HG02852 (cell line): Measurements from ENCODE around the gene GRM4.
A peak's percentile ranks its signal among the peaks of the same experiment; 100 is the strongest.
"Not testable (repeated sequence)": the region's sequence is repeated elsewhere in the genome, so short reads cannot be mapped to it uniquely, and the experiment has no call there.

ENCODE experiments used
- ATAC-seq: cut with Tn5 transposase; IDR thresholded peaks from one replicate; pipeline ENCODE4 v1.9.1; 2021; ENCODE audit warnings: mild to moderate bottlenecking, moderate library complexity; ENCODE audit not compliant: unreplicated experiment

Gene GRM4

DNA sequence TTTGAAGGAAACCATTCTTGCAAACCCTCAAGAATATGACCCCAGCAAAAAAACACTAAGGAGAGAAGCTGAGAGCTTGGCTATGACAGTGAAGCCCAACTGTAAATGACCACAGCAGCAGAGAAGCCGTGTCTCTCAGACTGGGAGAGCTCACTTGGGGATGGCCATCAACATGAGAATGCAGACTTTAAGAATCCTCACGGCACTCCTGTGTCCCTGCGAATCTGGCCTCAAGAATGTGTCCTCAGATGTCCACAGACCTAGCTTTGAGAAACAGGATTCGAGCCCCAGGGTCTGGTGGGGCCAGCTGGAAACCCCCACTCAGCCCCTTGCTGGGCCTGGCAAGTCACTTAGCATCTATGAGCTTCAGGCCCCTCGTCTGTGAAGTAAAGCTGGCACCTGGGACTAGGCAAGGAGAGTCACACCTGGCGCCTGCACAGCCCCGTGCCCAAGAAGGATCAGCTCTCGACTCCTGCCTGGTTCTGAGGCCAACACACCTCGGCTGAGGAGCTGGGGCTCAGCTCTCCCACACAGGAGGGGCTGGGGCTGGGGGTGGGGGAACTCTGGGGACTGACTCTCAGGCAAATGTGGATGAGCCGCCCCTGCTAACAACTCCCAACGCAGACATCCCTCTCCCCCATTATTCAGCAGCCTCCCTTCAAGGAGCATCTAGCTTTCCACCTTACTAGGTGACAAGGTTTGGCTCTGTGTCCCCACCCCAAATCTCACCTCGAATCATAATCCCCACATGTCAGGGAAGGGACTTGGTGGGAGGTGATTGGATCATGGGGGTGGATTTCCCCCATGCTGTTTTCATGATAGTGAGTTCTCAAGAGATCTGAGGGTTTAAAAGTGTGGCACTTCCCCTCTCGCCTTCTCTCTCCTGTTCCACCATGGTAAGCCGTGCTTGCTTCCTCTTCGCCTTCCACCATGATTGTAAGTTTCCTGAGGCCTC lies 97.7 kb downstream of the GRM4 start:
- no peak for ATAC-seq

- no peak for ATAC-seq
Measured at GRCh38 chr6:34046617-34047016, 99.3 kb downstream of the GRM4 start.

GRCh38 chr6:34045771-34046170 lies 100.1 kb downstream of the GRM4 start:
- ATAC-seq: no peak

GRCh38 chr6:34044945-34045595 lies 100.8 kb downstream of the GRM4 start:
- ATAC-seq: no peak

DNA sequence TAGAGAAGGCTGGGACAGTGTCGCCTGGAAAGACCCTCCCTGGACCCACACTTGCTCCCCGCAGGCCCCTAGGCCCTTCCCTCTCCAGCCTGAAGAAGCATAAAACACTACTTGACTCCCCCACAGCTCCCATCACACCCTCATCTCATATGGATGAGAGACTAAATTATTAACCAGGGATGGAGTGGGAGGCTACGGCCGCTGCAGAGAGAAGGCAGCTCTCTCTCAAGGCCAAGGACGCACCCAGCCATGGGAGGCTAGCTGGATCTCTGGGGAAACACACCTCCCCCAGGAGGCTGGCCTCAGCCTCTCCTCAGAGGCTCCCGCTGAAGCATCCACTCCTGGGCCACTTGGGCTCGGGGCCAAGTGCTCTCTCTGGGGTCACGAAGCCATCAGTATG lies 102.5 kb downstream of the GRM4 start:
- no peak for ATAC-seq

GRCh38 chr6:34041998-34042397 lies 103.9 kb downstream of the GRM4 start:
- ATAC-seq: not testable (repeated sequence)

DNA sequence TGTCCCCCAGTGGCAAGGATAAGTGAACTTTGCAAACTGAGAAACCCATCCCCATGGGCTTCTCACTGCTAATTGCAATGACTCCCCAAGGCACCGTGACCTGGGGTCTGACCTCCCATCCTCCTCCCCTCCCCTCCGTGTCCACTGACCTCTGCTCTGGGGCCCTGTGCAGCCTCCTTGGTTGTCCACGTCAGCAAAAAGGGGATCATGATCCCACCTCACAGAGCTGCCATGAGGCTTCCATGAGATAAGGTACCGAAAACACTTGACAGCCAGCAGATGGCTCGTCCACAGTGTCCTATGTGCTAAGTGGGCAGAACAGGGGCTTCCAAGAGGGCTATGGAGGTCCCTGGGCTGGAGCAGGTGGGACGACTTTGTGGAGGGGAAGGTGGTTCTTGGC lies 104.5 kb downstream of the GRM4 start:
- no peak for ATAC-seq

- no peak for ATAC-seq
Measured at GRCh38 chr6:34039943-34040342, 105.9 kb downstream of the GRM4 start.

DNA sequence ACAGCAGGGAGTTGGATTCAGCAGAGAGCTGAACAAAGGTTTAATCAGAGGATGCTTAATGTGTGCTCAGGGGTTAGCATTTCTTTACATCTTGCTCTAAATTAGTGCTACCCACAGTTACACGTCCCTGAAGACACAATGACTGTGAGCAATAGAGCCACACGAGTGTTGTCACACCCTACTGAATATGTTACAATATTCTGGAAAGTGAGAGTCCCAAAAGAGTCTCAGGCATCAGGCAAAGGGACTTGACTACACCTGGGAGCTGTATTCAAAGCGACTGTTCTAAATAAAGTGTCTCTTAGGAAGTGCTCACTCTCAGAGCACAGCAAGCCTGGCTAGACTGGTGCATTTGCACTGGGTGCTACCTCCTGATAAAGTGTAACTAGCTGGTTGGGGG lies 108.7 kb downstream of the GRM4 start:
- peak; percentile 22 for ATAC-seq

DNA sequence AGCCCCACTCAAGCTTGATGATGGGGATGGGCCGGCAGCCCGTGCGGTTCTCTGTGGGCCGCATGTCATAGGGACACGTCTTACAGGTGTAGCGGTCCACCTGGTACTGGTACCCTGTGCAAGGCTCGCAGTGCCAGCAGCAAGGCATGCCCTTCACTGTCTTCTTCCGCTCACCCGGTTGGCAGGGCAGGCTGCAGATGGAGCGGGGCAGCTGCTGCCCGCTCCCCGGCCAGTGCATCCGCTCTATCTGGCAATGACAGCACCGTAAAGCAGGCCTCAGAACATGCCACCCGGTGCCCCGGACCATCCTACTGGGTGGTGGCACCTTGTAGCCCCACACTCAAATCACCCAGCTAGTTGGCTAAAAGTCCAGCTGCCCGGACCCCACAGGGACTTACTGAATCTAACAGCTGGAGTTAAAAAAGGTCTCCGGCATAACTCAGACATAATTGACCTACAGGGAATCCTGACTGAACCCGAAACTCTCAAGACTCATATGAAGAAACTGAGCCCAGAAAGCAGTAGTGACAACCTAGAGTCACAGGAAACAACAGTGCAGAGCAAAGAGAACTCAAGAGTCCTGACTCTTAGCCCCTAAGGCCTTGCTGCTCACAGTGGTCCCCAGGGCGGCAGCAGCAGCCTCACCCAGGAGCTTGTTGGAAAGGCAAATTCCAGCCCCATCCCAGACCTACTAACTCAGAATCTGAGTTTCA lies 109.4 kb downstream of the GRM4 start:
- ATAC-seq: peak; percentile 77

DNA sequence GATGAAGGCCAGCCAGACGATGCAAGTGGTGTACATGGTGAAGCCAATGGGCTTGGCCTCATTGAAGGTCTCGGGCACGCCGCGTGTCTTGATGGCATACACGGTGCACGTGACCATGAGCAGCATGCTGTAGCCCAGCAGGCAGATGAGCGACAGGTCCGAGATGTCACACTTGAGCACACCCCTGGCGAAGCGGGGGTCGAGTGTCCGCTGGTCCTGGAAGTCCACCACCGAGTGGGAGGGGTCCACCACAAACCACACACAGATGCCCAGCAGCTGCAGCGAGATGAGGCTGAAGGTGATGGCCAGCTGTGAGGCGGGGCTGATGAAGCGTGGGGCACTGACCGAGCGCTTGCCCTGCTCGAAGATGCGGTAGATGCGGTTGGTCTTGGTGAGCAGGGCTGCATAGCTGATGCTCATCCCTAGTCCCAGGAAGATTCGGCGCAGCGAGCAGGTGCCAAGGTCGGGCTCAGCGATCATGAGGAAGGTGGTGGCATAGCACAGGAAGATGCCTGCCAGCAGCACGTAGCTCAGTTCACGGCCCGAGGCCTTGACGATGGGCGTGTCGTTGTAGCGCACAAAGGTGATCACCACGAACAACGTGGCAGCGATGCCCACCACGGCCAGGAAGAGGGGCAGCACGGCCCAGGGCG lies 110.1 kb downstream of the GRM4 start:
- ATAC-seq: no peak

DNA sequence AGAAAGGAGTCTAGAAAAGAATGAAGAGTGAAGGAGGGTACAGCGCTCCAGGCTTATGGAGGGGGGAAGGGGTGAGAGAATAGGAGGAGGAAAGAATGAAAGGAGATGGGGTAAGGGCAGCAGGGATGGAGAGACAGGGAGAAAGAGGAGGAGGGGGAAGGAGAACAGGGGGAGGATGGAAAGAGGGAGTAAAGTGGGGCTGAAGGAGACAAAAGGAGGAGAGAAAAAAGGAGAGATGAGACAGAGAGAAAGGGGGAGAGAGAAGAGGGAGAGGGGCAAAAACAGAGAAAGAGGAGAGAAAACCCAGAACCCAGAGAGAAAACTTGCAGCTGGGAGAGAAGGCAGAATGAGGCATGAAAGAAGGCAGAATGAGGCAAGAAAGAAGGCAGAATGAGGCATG lies 110.7 kb downstream of the GRM4 start:
- no peak for ATAC-seq

- no peak for ATAC-seq
Measured at GRCh38 chr6:34032856-34033255, 113.0 kb downstream of the GRM4 start.

- no peak for ATAC-seq
Measured at GRCh38 chr6:34031625-34032383, 114.1 kb downstream of the GRM4 start.

DNA sequence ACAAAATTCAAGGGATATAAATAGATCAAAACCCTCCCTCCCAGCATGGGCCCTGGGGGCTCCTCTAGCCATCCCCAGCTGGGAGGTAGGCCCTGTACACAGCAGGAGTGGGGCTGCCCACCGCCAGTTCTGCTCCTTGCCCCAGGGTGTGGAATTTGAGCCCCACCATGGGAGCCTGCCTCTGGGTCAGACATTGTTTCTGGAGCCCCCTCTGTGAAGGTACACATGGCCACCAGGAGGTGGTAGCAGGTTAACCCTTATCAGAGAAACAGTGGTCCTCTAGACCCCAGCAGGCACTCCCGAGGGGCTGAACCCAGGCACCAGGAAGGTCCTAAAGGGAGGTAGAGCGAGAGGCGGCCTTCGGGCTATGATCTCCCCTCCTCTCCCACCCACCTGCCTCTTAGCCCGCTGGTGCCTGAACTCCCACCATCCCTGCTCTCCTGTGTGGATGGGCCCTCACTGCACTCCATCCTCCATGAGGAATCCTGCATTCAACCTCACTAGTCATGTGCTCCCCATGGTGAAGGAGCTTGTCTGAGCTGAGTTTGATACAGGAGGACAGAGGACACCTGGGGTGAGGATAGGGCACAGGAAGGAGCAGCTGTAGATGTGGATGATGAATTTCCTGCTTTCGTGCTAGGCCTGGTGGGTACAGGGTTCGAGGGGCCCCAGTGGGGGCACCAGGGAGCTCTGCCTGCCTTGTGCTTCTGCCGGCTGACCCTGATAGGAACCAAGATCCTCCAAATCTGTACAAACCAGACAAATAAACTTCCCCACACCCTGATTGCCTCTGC lies 114.9 kb downstream of the GRM4 start:
- ATAC-seq: no peak

DNA sequence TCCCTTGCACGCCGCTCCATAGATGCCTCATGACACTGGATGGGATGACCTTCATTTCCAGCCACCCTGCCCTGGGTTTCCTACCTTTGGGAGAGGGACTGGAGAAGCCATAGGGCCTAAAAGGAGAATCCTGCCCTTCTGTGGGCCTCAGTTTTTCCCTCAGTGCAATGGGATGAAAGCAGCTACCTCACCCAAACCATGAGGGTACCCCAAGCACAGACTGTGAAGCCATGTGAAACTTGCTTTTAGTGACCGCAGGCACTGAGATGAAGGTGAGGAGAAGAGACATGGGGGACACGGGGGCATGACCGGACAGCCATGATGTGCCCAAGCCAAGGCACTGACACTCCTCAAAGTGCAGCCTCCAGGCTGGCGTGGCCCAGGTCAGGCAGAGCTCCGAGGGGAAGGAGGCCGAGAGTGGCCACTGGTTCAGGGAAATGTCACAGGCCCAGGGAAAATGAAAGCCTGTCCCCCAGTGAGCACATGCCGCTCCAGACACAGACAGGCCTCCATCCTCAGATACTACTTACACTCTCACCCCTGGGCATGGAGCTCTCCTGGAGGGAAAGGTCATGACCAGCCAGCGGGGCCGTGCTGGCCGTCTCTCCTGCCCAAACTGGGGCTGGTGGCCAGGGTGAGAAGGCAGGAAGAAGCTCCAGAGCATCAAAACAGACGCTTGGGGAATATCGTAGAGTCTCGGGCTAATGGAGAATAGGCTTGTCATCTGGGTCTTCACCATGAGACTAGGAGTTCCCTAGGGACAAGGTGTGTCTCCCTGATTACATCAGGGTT lies 116.2 kb downstream of the GRM4 start:
- no peak for ATAC-seq

GRCh38 chr6:34028691-34029360 lies 117.1 kb downstream of the GRM4 start:
- ATAC-seq: no peak

DNA sequence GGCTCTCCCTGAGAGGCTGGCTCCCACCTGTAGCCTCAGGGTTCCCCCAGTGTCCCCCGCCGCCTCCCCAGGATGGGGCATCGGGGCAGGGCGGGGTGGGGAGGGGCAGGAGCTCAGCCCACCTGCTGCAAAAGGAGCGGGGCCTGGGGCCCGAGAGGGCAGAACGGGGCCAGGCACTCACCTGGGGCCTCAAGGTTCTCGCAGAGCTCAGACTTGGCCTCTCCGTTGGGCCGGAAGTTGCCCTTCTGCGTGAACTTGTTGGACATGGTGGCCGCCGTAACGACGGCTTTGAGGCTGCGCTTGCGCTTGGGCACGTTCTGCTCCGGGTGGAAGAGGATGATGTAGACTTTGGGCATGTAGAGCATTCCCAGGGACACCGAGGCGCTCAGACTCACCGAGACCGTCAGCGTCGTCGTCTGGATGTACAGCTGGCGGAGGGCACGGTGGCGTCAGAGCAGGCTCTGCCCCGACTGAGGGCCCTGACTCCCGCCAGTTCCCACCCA lies 117.9 kb downstream of the GRM4 start:
- no peak for ATAC-seq
